ENCODE measurements around the gene DNASE1L1. TPM values are rescaled to one million over a fixed set of nuclear protein-coding genes. Genes with fewer than 3 reads are reported as not detected.

DNASE1L1 gene

DNA sequence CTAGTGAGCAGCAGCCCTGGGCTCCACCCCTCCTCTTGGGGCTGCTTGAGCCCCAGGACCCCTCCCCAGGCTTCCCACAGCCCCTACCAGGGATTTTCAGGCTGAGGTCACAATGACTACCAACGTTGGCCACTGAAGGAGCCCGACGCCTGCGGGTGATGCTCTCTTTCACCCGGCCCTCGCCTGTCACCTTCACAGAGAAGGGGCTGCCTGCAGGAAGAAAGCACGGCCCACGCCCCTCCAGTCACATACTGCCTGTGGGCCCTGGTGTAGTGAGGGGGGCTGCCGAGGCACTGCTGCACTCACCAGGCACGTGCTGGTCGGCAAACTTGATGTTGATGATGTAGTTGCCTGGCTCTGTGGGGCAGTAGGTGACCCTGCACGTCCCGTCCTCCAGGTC, 56.6 kb downstream of the DNASE1L1 start:
- Histone ChIP-seq H3K4me3 (ENCODE audit: low read length in 2 of 2) (no peak overlapping the region), H4K8ac (ENCODE audit: low read depth, low read length) (no peak overlapping the region), H2AK5ac (ENCODE audit: low read depth, low read length) (no peak overlapping the region), H3K9me3 (replicated peaks in 1 of 2; ENCODE audit: control insufficient read depth in 2 of 2, insufficient read depth in 1 of 2, low read depth in 1 of 2, low read length in 2 of 2) (no peaks in the 10 kb centered on the region), H3K79me1 (ENCODE audit: low read depth, low read length) (peaks cover 6% of the 10 kb centered on the region), H3K4ac (ENCODE audit: low read length) (no peak overlapping the region), H3K23ac (ENCODE audit: low read depth, low read length, poor library complexity) (no peak overlapping the region), H2AFZ (ENCODE audit: low read length) (no peak overlapping the region), H3K14ac (ENCODE audit: low read length) (no peak overlapping the region), H3K4me1 (ENCODE audit: control insufficient read depth in 2 of 2, insufficient read depth in 1 of 2, low read depth in 1 of 2, low read length in 2 of 2) (no peaks in the 10 kb centered on the region), H2BK5ac (ENCODE audit: low read length) (no peak overlapping the region), H3K36me3 (replicated peaks in 1 of 2; ENCODE audit: control insufficient read depth in 2 of 2, insufficient read depth in 2 of 2, low read length in 2 of 2) (peaks cover 66 to 93% of the 10 kb centered on the region in 2 donors), H3K4me2 (ENCODE audit: insufficient read depth, low read length, poor library complexity, severe bottlenecking) (no peak overlapping the region), H4K91ac (ENCODE audit: low read depth, low read length, poor library complexity) (no peak overlapping the region), H2BK120ac (ENCODE audit: low read depth, low read length) (no peak overlapping the region), H3K27ac (replicated peaks; ENCODE audit: low read length) (no peak overlapping the region), H3K18ac (ENCODE audit: low read length) (no peak overlapping the region), H3K9ac (ENCODE audit: low read depth, low read length, poor library complexity) (no peak overlapping the region), H3K27me3 (ENCODE audit: control insufficient read depth in 3 of 3, insufficient read depth in 3 of 3, low read depth in 1 of 3, low read length in 3 of 3) (peaks cover 0 to 2% (median 0%) of the 10 kb centered on the region in 3 experiments), H2BK12ac (ENCODE audit: low read length) (no peak overlapping the region), H2BK15ac (ENCODE audit: low read length) (no peak overlapping the region)
- DNase-seq (ENCODE audit: low spot score): no peak
- WGBS, 2 donors (ENCODE audit: extremely low coverage in 2 of 2, insufficient read length in 2 of 2, insufficient replicate concordance in 1 of 2): no CpG with 5 or more reads among the region's 13 CpGs

DNA sequence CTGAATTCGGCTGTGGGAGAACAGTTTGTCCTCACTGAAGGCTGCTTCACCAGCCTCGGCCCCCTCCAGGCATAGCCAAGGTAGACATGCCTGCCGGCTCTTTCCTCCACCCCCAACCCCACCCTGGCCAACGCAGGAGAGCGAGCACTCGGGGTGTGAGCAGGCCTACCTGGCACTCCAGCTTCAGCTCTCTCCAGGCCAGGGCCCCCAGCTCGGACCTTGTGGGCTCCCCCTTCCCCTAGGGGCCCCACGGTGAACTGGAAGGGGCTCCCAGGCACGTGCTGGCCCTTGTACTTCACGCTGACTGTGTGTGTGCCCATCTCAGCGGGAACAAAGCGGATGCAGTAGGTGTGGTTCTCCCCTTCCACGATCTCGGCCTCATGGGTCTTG, 57.0 kb downstream of the DNASE1L1 start:
- no peak overlapping the region for H3K23ac ChIP-seq (ENCODE audit: low read depth, low read length, poor library complexity)
- no peak for DNase-seq (ENCODE audit: low spot score)
- no peak overlapping the region for H2BK120ac ChIP-seq (ENCODE audit: low read depth, low read length)
- H2AFZ ChIP-seq (ENCODE audit: low read length): no peak overlapping the region
- no peak overlapping the region for H3K14ac ChIP-seq (ENCODE audit: low read length)
- no CpG with 5 or more reads among the region's 14 CpGs for WGBS, 2 donors (ENCODE audit: extremely low coverage in 2 of 2, insufficient read length in 2 of 2, insufficient replicate concordance in 1 of 2)
- H2AK5ac ChIP-seq (ENCODE audit: low read depth, low read length): no peak overlapping the region
- no peak overlapping the region for H4K8ac ChIP-seq (ENCODE audit: low read depth, low read length)
- H3K4ac ChIP-seq (ENCODE audit: low read length): no peak overlapping the region
- H2BK15ac ChIP-seq (ENCODE audit: low read length): no peak overlapping the region
- no peaks in the 10 kb centered on the region for H3K9me3 ChIP-seq (replicated peaks in 1 of 2; ENCODE audit: control insufficient read depth in 2 of 2, insufficient read depth in 1 of 2, low read depth in 1 of 2, low read length in 2 of 2)
- H3K4me1 ChIP-seq (ENCODE audit: control insufficient read depth in 2 of 2, insufficient read depth in 1 of 2, low read depth in 1 of 2, low read length in 2 of 2): peaks cover 0 to 4% of the 10 kb centered on the region in 2 donors
- no peak overlapping the region for H3K18ac ChIP-seq (ENCODE audit: low read length)
- peaks cover 63 to 88% of the 10 kb centered on the region in 2 donors for H3K36me3 ChIP-seq (replicated peaks in 1 of 2; ENCODE audit: control insufficient read depth in 2 of 2, insufficient read depth in 2 of 2, low read length in 2 of 2)
- no peak overlapping the region for H2BK12ac ChIP-seq (ENCODE audit: low read length)
- H3K9ac ChIP-seq (ENCODE audit: low read depth, low read length, poor library complexity): no peak overlapping the region
- H2BK5ac ChIP-seq (ENCODE audit: low read length): no peak overlapping the region
- H4K91ac ChIP-seq (ENCODE audit: low read depth, low read length, poor library complexity): no peak overlapping the region
- H3K4me2 ChIP-seq (ENCODE audit: insufficient read depth, low read length, poor library complexity, severe bottlenecking): no peak overlapping the region
- no peak overlapping the region for H3K4me3 ChIP-seq (ENCODE audit: low read length in 2 of 2)
- H3K79me1 ChIP-seq (ENCODE audit: low read depth, low read length): peaks cover 4% of the 10 kb centered on the region
- H3K27ac ChIP-seq (replicated peaks; ENCODE audit: low read length): no peak overlapping the region
- peaks cover 0 to 2% (median 0%) of the 10 kb centered on the region in 3 experiments for H3K27me3 ChIP-seq (ENCODE audit: control insufficient read depth in 3 of 3, insufficient read depth in 3 of 3, low read depth in 1 of 3, low read length in 3 of 3)

Small RNA genes within 50 kb of the gene (small RNA-seq; reads per million reads assigned to genes)
- gene MIR6858 (ENCODE audit: insufficient read depth) (3.2 reads per million), gene SNORA70 (ENCODE audit: insufficient read depth) (not detected)
